IgD-negative memory B cell (primary cell): ENCODE data around the gene RER1. TPM values are rescaled to one million over a fixed set of nuclear protein-coding genes. Genes with fewer than 3 reads are reported as not detected.

ENCODE experiments used
- H3K27ac Mint-ChIP-seq, 3 donors: one replicate each; pipeline ENCODE4 v1.8.0; 2020 to 2022; ENCODE audit warnings: mild to moderate bottlenecking in 3 of 3, mixed read lengths in 3 of 3, moderate library complexity in 1 of 3
- H3K27me3 Mint-ChIP-seq: one replicate; pipeline ENCODE4 v1.8.0; 2021; ENCODE audit warnings: mixed read lengths
- H3K36me3 Mint-ChIP-seq: one replicate; pipeline ENCODE4 v1.8.0; 2020; ENCODE audit warnings: mild to moderate bottlenecking, mixed read lengths
- H3K4me1 Mint-ChIP-seq, 3 donors: one replicate each; pipeline ENCODE4 v1.8.0; 2020 to 2022; ENCODE audit warnings: mixed read lengths in 3 of 3, mild to moderate bottlenecking in 1 of 3
- H3K4me3 Mint-ChIP-seq, 4 donors: one replicate each; pipeline ENCODE4 v1.8.0; 2020 to 2022; ENCODE audit warnings: mild to moderate bottlenecking in 4 of 4, mixed read lengths in 4 of 4, moderate library complexity in 3 of 4
- H3K9me3 Mint-ChIP-seq, 3 donors: one replicate each; pipeline ENCODE4 v1.8.0; 2020 to 2021; ENCODE audit warnings: mixed read lengths in 3 of 3, mild to moderate bottlenecking in 1 of 3
- polyA plus RNA-seq: library from polyadenylated mRNA; unstranded; fragments of 300-500 nt; fragmentation: Illumina TruSeq; gene quantifications from one replicate; pipeline ENCODE4 v1.2.3, GENCODE V29; 2021

RER1 gene
- polyA plus RNA-seq, 1 donor from 2014 or later: 141 TPM

- Mint-ChIP-seq H3K36me3 (no peaks in the 10 kb centered on the region), H3K4me3 (no peak overlapping the region), H3K9me3 (peaks cover 0 to 2% (median 0%) of the 10 kb centered on the region in 3 donors), H3K27me3 (peaks cover 6% of the 10 kb centered on the region), H3K4me1 (peaks cover 0 to 2% (median 0%) of the 10 kb centered on the region in 3 donors), H3K27ac (no peak overlapping the region)
Measured at GRCh38 chr1:2452201-2452931, 60.7 kb downstream of the RER1 start.

DNA sequence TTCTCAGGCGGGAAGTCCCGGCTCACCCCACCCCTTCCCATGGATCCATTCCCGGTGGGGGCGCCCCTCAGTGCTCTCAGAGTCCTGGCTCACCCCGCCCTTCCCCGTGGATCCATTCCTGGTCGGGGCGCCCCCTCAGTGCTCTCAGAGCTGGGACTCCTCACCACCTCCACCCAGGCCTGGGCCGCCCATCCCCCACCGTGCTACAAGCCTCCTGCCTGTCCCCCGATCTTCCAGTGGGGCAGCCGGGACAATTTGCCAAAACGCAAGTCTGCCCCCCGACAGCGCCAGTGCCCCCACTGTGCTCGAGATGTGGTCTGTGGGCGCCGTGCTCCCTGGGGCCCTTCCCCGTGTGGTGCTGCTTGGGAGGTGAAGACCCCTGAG lies 61.3 kb downstream of the RER1 start:
- Mint-ChIP-seq H3K4me1 (peaks cover 0 to 2% (median 0%) of the 10 kb centered on the region in 3 donors), H3K9me3 (peaks cover 0 to 2% (median 0%) of the 10 kb centered on the region in 3 donors), H3K36me3 (no peaks in the 10 kb centered on the region), H3K27ac (no peak overlapping the region), H3K4me3 (no peak overlapping the region), H3K27me3 (peaks cover 6% of the 10 kb centered on the region)

DNA sequence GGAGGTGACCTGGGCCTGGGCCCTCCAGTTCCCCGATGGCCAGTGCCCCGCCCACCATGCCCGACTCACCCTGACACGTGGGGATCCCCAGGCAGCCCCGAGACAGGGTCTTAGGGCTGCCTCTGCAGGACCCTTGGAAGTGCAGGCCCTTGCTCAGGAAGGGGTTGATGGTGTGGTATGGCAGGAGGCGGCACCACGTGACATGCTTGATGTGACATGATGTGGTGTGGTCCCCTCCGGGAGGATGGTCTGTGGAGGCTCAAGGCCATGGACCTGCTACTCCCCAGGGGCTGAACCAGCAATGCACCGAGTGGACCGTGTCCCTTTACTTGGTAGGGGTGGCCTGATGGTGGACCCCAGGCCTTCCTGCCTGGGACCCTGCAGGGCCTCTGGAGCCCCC lies 62.6 kb downstream of the RER1 start:
- Mint-ChIP-seq H3K4me3 (no peak overlapping the region), H3K36me3 (no peaks in the 10 kb centered on the region), H3K27me3 (peaks cover 3% of the 10 kb centered on the region)

More for the DNA sequence above, 62.6 kb downstream of the RER1 start:
- no peak overlapping the region for H3K27ac Mint-ChIP-seq
- peaks cover 0 to 2% (median 0%) of the 10 kb centered on the region in 3 donors for H3K4me1 Mint-ChIP-seq
- no peaks in the 10 kb centered on the region for H3K9me3 Mint-ChIP-seq

Other genes starting within 250 kb of the RER1 start
- 78.2 TPM for gene FAAP20, start 197.1 kb upstream of the RER1 start, polyA plus RNA-seq
- 0.78 TPM for gene SKI, start 163.5 kb upstream of the RER1 start, polyA plus RNA-seq
- 6.7 TPM for gene MORN1, start 287 bp upstream of the RER1 start, polyA plus RNA-seq
- gene PEX10, start 20.7 kb downstream of the RER1 start, polyA plus RNA-seq: 14.8 TPM
- gene PLCH2, start 84.4 kb downstream of the RER1 start, polyA plus RNA-seq: 0.66 TPM
- 19.4 TPM for gene PANK4, start 134.8 kb downstream of the RER1 start, polyA plus RNA-seq
- gene HES5, start 138.4 kb downstream of the RER1 start, polyA plus RNA-seq: not detected
- 63.3 TPM for gene TNFRSF14, start 164.5 kb downstream of the RER1 start, polyA plus RNA-seq
- 20.3 TPM for gene PRXL2B, start 194.9 kb downstream of the RER1 start, polyA plus RNA-seq
- 5.8 TPM for gene MMEL1, start 241.2 kb downstream of the RER1 start, polyA plus RNA-seq